Small intestine (tissue), 7 donors: ENCODE measurements around the gene CAMTA1. TPM values are rescaled to one million over a fixed set of nuclear protein-coding genes. Genes with fewer than 3 reads are reported as not detected.

ENCODE experiments used
- DNase-seq, 2 donors: peaks; one replicate each; pipeline versions ENCODE4 v3.0.0 to v3.0.0-alpha.2; 2013
- FAIRE-seq: peaks from 2 replicates; lab custom pipeline; 2012; peaks lifted over from hg19 to GRCh38; lab: Jason Lieb, UNC
- H3K27ac ChIP-seq, 3 donors: one replicate each; pipeline ENCODE4 v1.5.1; 2013; ENCODE audit warnings: low read length in 2 of 3, mild to moderate bottlenecking in 2 of 3, control low read depth in 1 of 3, inconsistent platforms in 1 of 3, low read depth in 1 of 3, moderate library complexity in 1 of 3
- H3K27me3 ChIP-seq, 3 donors: one replicate each; pipeline ENCODE4 v1.6.1; 2013; ENCODE audit warnings: low read length in 3 of 3, inconsistent platforms in 1 of 3; ENCODE audit not compliant: control insufficient read depth in 3 of 3, insufficient read depth in 3 of 3
- H3K36me3 ChIP-seq, 3 donors: one replicate each; pipeline ENCODE4 v1.6.1; 2013; ENCODE audit warnings: low read length in 3 of 3, inconsistent platforms in 1 of 3, low read depth in 1 of 3, mild to moderate bottlenecking in 1 of 3, moderate library complexity in 1 of 3; ENCODE audit not compliant: control insufficient read depth in 3 of 3, insufficient read depth in 2 of 3
- H3K4me1 ChIP-seq, 3 donors: one replicate each; pipeline ENCODE4 v1.6.1; 2013; ENCODE audit warnings: low read length in 2 of 3, inconsistent platforms in 1 of 3, low read depth in 1 of 3, mild to moderate bottlenecking in 1 of 3, moderate library complexity in 1 of 3; ENCODE audit not compliant: control insufficient read depth in 3 of 3, insufficient read depth in 2 of 3
- H3K4me3 ChIP-seq, 3 donors: one replicate each; pipeline ENCODE4 v1.5.1; 2013; ENCODE audit warnings: low read length in 3 of 3, control low read depth in 1 of 3, inconsistent platforms in 1 of 3, low read depth in 1 of 3, mild to moderate bottlenecking in 1 of 3, moderate library complexity in 1 of 3
- H3K9me3 ChIP-seq, 2 donors: one replicate each; pipeline ENCODE4 v1.6.1; 2013; ENCODE audit warnings: low read depth in 1 of 2, low read length in 1 of 2; ENCODE audit not compliant: control insufficient read depth in 2 of 2, insufficient read depth in 1 of 2
- WGBS, 3 donors: extraction: QIAGEN DNeasy Blood & Tissue Kit; methylation state at CpG; one replicate each; pipeline ENCODE4 v1.1.7; 2013; 5-methylcytosine and 5-hydroxymethylcytosine counted together
- polyA plus RNA-seq, 4 donors: library from polyadenylated mRNA; stranded (reverse) in 3 of 4; unstranded in 1 of 4; fragments of 200-250 nt in 3 of 4; fragments of 120-200 nt in 1 of 4; gene quantifications; one replicate each; pipeline versions ENCODE4 v1.2.1 to v1.2.3, GENCODE V29; 2013
- donor health status: healthy with polysubstance abuse.
- donor health status: control.
- donor health status: control.
- donor health status: Bipolar disorder and iron deficiency.
- donor health status: healthy.

Gene CAMTA1
- polyA plus RNA-seq, 4 donors: 57.6 to 177 (median 147) TPM

GRCh38 chr1:7770997-7771822 lies 986.0 kb downstream of the CAMTA1 start, which contains the start of gene VAMP3:
Gene VAMP3, plus strand, starts transcription at chr1:7771296. Its CDS starts 88 bp downstream, at chr1:7771384.
- Histone ChIP-seq H3K4me1 (peaks cover 0 to 2% (median 0%) of the 10 kb centered on the region in 3 donors), H3K4me3 (peak within 1 kb of the TSS; percentile 74 to 98 (median 89)), H3K9me3 (no peaks in the 10 kb centered on the region), H3K27me3 (no peaks in the 10 kb centered on the region), H3K36me3 (no peaks in the 10 kb centered on the region), H3K27ac (peak within 1 kb of the TSS; percentile 89 to 99 (median 97))
- peak; percentile 80 to 94 for DNase-seq
- no peak for FAIRE-seq
- WGBS, 3 donors: 0 to 1% (median 0%) methylated on average over 54 to 97 of the region's 97 CpGs

- H3K4me1 ChIP-seq: peaks cover 0 to 2% (median 0%) of the 10 kb centered on the region in 3 donors
- DNase-seq (peak in 1 of 2 donors; percentile 40), FAIRE-seq (no peak)
- no peaks in the 10 kb centered on the region for H3K27me3 ChIP-seq
- peak overlapping the region; percentile 74 to 98 (median 89) for H3K4me3 ChIP-seq
- peaks cover 0 to 3% (median 0%) of the 10 kb centered on the region in 3 donors for H3K36me3 ChIP-seq
- WGBS, 3 donors: 8 to 15% (median 9%) methylated on average over 12 of the region's 12 CpGs
- peak overlapping the region; percentile 89 to 99 (median 97) for H3K27ac ChIP-seq
- no peaks in the 10 kb centered on the region for H3K9me3 ChIP-seq
These were observed 986.6 kb downstream of the CAMTA1 start for GRCh38 chr1:7771823-7772299.

- H3K27ac ChIP-seq: peak overlapping the region in 1 of 3 donors; percentile 11
- H3K9me3 ChIP-seq: no peaks in the 10 kb centered on the region
- peaks cover 0 to 29% (median 7%) of the 10 kb centered on the region in 3 donors for H3K36me3 ChIP-seq
- DNase-seq (no peak), FAIRE-seq (no peak)
- no peaks in the 10 kb centered on the region for H3K27me3 ChIP-seq
- H3K4me1 ChIP-seq: peaks cover 0 to 5% (median 2%) of the 10 kb centered on the region in 3 donors
- H3K4me3 ChIP-seq: no peak overlapping the region
- 72 to 87% (median 84%) methylated on average over 3 of the region's 3 CpGs for WGBS, 3 donors
These were observed 992.3 kb downstream of the CAMTA1 start for GRCh38 chr1:7777591-7777990.

- peaks cover 0 to 29% (median 7%) of the 10 kb centered on the region in 3 donors for H3K36me3 ChIP-seq
These were observed 992.9 kb downstream of the CAMTA1 start for GRCh38 chr1:7778133-7778628.

GRCh38 chr1:7780976-7781375 lies 995.7 kb downstream of the CAMTA1 start:
- 87 to 93% (median 92%) methylated on average over 9 of the region's 9 CpGs for WGBS, 3 donors
- FAIRE-seq: no peak
- no peak overlapping the region for H3K27ac ChIP-seq

More at GRCh38 chr1:7778133-7778628, 992.9 kb downstream of the CAMTA1 start:
- no peak for DNase-seq
- FAIRE-seq: no peak
- Histone ChIP-seq H3K9me3 (no peaks in the 10 kb centered on the region), H3K27ac (no peak overlapping the region), H3K4me3 (no peak overlapping the region), H3K27me3 (no peaks in the 10 kb centered on the region), H3K4me1 (peaks cover 3 to 9% (median 7%) of the 10 kb centered on the region in 3 donors)
- 75 to 83% (median 80%) methylated on average over 4 of the region's 4 CpGs for WGBS, 3 donors

GRCh38 chr1:7781501-7781900 lies 996.2 kb downstream of the CAMTA1 start:
- H3K9me3 ChIP-seq: peaks cover 0 to 9% of the 10 kb centered on the region in 2 donors
- 50 to 59% (median 57%) methylated on average over 7 of the region's 7 CpGs for WGBS, 3 donors
- H3K27ac ChIP-seq: peak overlapping the region; percentile 2 to 87 (median 85)
- H3K27me3 ChIP-seq: peaks cover 0 to 6% (median 0%) of the 10 kb centered on the region in 3 donors
- no peak overlapping the region for H3K4me3 ChIP-seq
- peaks cover 0 to 29% (median 7%) of the 10 kb centered on the region in 3 donors for H3K36me3 ChIP-seq
- DNase-seq (no peak), FAIRE-seq (no peak)
- peaks cover 3 to 12% (median 9%) of the 10 kb centered on the region in 3 donors for H3K4me1 ChIP-seq

More at GRCh38 chr1:7780976-7781375, 995.7 kb downstream of the CAMTA1 start:
- H3K36me3 ChIP-seq: peaks cover 0 to 29% (median 7%) of the 10 kb centered on the region in 3 donors
- H3K27me3 ChIP-seq: peaks cover 0 to 6% (median 0%) of the 10 kb centered on the region in 3 donors
- H3K4me3 ChIP-seq: no peak overlapping the region
- H3K4me1 ChIP-seq: peaks cover 3 to 12% (median 9%) of the 10 kb centered on the region in 3 donors
- no peak for DNase-seq
- H3K9me3 ChIP-seq: peaks cover 0 to 9% of the 10 kb centered on the region in 2 donors

GRCh38 chr1:7781923-7782495 lies 996.8 kb downstream of the CAMTA1 start:
- no peak for FAIRE-seq
- 11 to 59% (median 22%) methylated on average over 16 of the region's 16 CpGs for WGBS, 3 donors
- H3K4me1 ChIP-seq: peaks cover 3 to 12% (median 9%) of the 10 kb centered on the region in 3 donors
- H3K4me3 ChIP-seq: peak overlapping the region in 1 of 3 donors; percentile 14
- H3K27me3 ChIP-seq: peaks cover 0 to 6% (median 0%) of the 10 kb centered on the region in 3 donors
- H3K36me3 ChIP-seq: peaks cover 0 to 25% (median 7%) of the 10 kb centered on the region in 3 donors
- H3K9me3 ChIP-seq: peaks cover 0 to 9% of the 10 kb centered on the region in 2 donors
- peak; percentile 50 to 89 for DNase-seq
- peak overlapping the region; percentile 67 to 87 (median 85) for H3K27ac ChIP-seq
